Measurements from ENCODE around the gene FAM171A1. TPM values are rescaled to one million over a fixed set of nuclear protein-coding genes. Genes with fewer than 3 reads are reported as not detected.
"Not testable (repeated sequence)": the region's sequence is repeated elsewhere in the genome, so short reads cannot be mapped to it uniquely, and the experiment has no call there.

FAM171A1 gene
- total RNA-seq, 1 experiment from 2014 or later, result 27.3 TPM

- no peak overlapping the region for H3K4me3 ChIP-seq
- no peak for DNase-seq
- H3K36me3 ChIP-seq, result no peaks in the 10 kb centered on the region; the same call in 1 of the 2 replicates
- no peaks in the 10 kb centered on the region for H3K27me3 ChIP-seq
- no peaks in the 10 kb centered on the region for H3K9me3 ChIP-seq
Measured at GRCh38 chr10:15316145-15316544, 54.9 kb downstream of the FAM171A1 start.

- Histone ChIP-seq H3K36me3 (no peaks in the 10 kb centered on the region; the same call in 1 of the 2 replicates), H3K4me3 (no peak overlapping the region), H3K27me3 (no peaks in the 10 kb centered on the region), H3K9me3 (no peaks in the 10 kb centered on the region)
- no peak for DNase-seq
Measured at GRCh38 chr10:15315286-15315685, 55.8 kb downstream of the FAM171A1 start.

GRCh38 chr10:15314482-15315045, 56.5 kb downstream of the FAM171A1 start:
- no peak for DNase-seq

GRCh38 chr10:15313843-15314242, 57.2 kb downstream of the FAM171A1 start:
- H3K9me3 ChIP-seq, result no peaks in the 10 kb centered on the region
- peaks cover 2% of the 10 kb centered on the region; the same call in 1 of the 2 replicates for H3K36me3 ChIP-seq
- no peaks in the 10 kb centered on the region for H3K27me3 ChIP-seq
- no peak overlapping the region for H3K4me3 ChIP-seq
- DNase-seq, result no peak

More at GRCh38 chr10:15314482-15315045, 56.5 kb downstream of the FAM171A1 start:
- Histone ChIP-seq H3K36me3 (peaks cover under 1% of the 10 kb centered on the region; the same call in 1 of the 2 replicates), H3K9me3 (no peaks in the 10 kb centered on the region), H3K27me3 (no peaks in the 10 kb centered on the region), H3K4me3 (no peak overlapping the region)

- H3K27me3 ChIP-seq, result no peaks in the 10 kb centered on the region
- H3K9me3 ChIP-seq, result no peaks in the 10 kb centered on the region
- H3K4me3 ChIP-seq, result no peak overlapping the region
- DNase-seq, result no peak
- peaks cover 2% of the 10 kb centered on the region; the same call in 1 of the 2 replicates for H3K36me3 ChIP-seq
Measured at GRCh38 chr10:15313047-15313446, 58.0 kb downstream of the FAM171A1 start.

- H3K36me3 ChIP-seq, result peaks cover 2% of the 10 kb centered on the region; the same call in 1 of the 2 replicates
- H3K9me3 ChIP-seq, result no peaks in the 10 kb centered on the region
- no peak overlapping the region for H3K4me3 ChIP-seq
- no peaks in the 10 kb centered on the region for H3K27me3 ChIP-seq
- DNase-seq, result no peak
Measured at GRCh38 chr10:15311569-15312280, 59.4 kb downstream of the FAM171A1 start.

GRCh38 chr10:15310776-15311568, 60.1 kb downstream of the FAM171A1 start:
- H3K4me3 ChIP-seq, result no peak overlapping the region
- no peak for DNase-seq
- peaks cover 2% of the 10 kb centered on the region; the same call in 1 of the 2 replicates for H3K36me3 ChIP-seq
- no peaks in the 10 kb centered on the region for H3K9me3 ChIP-seq
- H3K27me3 ChIP-seq, result no peaks in the 10 kb centered on the region

GRCh38 chr10:15309221-15309620, 61.9 kb downstream of the FAM171A1 start:
- no peak for DNase-seq
- no peaks in the 10 kb centered on the region for H3K9me3 ChIP-seq
- no peak overlapping the region for H3K4me3 ChIP-seq
- peaks cover 2% of the 10 kb centered on the region; the same call in 1 of the 2 replicates for H3K36me3 ChIP-seq
- no peaks in the 10 kb centered on the region for H3K27me3 ChIP-seq

- no peak for DNase-seq
- Histone ChIP-seq H3K4me3 (no peak overlapping the region), H3K27me3 (no peaks in the 10 kb centered on the region), H3K9me3 (no peaks in the 10 kb centered on the region), H3K36me3 (peaks cover 2% of the 10 kb centered on the region)
Measured at GRCh38 chr10:15306735-15307280, 64.3 kb downstream of the FAM171A1 start.

- H3K27me3 ChIP-seq, result no peaks in the 10 kb centered on the region
- H3K4me3 ChIP-seq, result no peak overlapping the region
- peaks cover 2% of the 10 kb centered on the region for H3K36me3 ChIP-seq
- no peak for DNase-seq
- no peaks in the 10 kb centered on the region for H3K9me3 ChIP-seq
Measured at GRCh38 chr10:15305634-15306033, 65.5 kb downstream of the FAM171A1 start.

GRCh38 chr10:15305161-15305560, 65.9 kb downstream of the FAM171A1 start:
- Histone ChIP-seq H3K4me3 (no peak overlapping the region), H3K36me3 (peaks cover 2% of the 10 kb centered on the region), H3K9me3 (no peaks in the 10 kb centered on the region), H3K27me3 (no peaks in the 10 kb centered on the region)
- no peak for DNase-seq

- H3K4me3 ChIP-seq, H3K27me3 ChIP-seq, H3K9me3 ChIP-seq, DNase-seq, H3K36me3 ChIP-seq: not testable (repeated sequence)
Measured at GRCh38 chr10:15302188-15302956, 68.7 kb downstream of the FAM171A1 start.

- Histone ChIP-seq H3K9me3 (no peaks in the 10 kb centered on the region), H3K36me3 (no peaks in the 10 kb centered on the region; the same call in none of the 2 replicates), H3K27me3 (no peaks in the 10 kb centered on the region), H3K4me3 (no peak overlapping the region)
- no peak for DNase-seq
Measured at GRCh38 chr10:15300697-15301096, 70.4 kb downstream of the FAM171A1 start.

- no peaks in the 10 kb centered on the region for H3K9me3 ChIP-seq
- H3K36me3 ChIP-seq, result no peaks in the 10 kb centered on the region; the same call in none of the 2 replicates
- no peak for DNase-seq
- no peaks in the 10 kb centered on the region for H3K27me3 ChIP-seq
- H3K4me3 ChIP-seq, result no peak overlapping the region
Measured at GRCh38 chr10:15300145-15300544, 70.9 kb downstream of the FAM171A1 start.

GRCh38 chr10:15296701-15297100, 74.4 kb downstream of the FAM171A1 start:
- DNase-seq, result no peak
- H3K9me3 ChIP-seq, result no peaks in the 10 kb centered on the region
- H3K27me3 ChIP-seq, result no peaks in the 10 kb centered on the region
- H3K4me3 ChIP-seq, result no peak overlapping the region
- no peaks in the 10 kb centered on the region; the same call in 1 of the 2 replicates for H3K36me3 ChIP-seq

Measured in MG63 (cell line).